HG02973 (cell line): Measurements from ENCODE around the gene CCDC110.

ENCODE experiments used
- ATAC-seq: cut with Tn5 transposase; IDR thresholded peaks from one replicate; pipeline ENCODE4 v1.9.1; 2021; ENCODE audit warnings: moderate library complexity; ENCODE audit not compliant: unreplicated experiment

Gene CCDC110

DNA sequence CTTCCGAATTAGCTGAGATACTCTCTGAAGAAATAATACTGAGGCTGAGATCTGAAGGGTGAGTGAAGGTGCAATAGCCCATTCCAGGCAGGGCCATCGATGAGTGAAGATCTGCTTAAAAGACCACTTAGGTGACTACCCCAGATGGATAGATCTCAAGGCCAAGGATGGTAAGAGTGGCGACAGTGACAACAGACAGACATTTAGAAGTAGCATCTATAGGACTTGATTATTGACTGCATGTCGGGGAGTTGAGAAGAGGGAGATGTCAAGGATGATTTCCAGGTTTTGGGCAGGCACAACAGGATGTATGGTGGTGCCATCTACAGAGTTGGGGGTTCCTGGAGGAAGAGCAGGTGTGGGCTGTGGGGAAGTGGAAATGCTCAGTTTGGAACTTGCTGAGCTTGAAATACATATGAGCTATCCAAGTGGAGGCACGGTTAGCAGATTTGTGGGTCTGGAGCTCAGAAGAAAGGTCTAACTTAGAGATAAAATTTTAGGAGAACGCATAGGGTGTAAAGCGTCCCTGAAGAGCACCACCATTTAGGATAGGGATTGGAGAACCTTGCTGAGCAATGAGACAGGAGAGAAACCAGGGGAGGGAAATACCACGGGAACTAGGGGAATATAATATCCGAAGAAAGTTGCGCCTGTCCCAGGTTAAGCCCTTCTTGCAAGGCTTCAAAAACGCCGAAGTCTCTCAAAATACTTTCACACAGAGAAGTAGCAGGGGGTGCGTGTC, 46.5 kb downstream of the CCDC110 start:
- no peak for ATAC-seq

DNA sequence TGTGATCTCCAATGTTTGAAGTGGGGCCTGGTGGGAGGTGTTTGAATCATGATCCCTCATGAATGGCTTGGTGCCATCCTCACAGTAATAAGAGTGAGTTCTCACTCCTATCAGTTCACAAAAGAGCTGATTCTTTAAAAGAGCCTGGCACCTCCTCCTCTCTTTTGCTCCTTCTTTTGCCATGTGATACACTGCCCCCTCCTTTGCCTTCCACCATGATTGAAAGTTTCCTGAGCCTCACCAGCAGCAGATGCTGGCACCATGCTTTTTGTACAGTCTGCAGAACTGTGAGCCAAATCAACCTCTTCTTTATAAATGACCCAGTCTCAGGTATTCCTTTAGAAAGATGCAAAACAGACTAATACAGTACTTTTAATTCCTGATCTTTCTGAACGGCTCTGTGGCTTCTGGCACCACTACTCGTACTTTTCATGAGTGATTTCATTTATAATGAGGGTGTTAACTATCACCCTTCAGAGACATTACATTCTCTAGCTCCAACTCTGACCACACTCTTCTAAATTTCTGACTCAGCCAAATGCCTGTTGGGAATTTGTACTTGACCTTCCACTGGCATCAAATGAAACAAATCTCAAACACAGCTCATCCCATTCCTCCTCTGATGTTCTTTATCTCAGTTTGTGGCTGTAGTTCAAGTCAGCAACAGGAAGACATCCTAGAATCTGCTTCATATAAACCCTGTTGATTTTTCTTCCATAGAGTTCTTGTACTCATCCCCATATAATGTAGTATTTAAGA, 50.0 kb downstream of the CCDC110 start:
- ATAC-seq = no peak

DNA sequence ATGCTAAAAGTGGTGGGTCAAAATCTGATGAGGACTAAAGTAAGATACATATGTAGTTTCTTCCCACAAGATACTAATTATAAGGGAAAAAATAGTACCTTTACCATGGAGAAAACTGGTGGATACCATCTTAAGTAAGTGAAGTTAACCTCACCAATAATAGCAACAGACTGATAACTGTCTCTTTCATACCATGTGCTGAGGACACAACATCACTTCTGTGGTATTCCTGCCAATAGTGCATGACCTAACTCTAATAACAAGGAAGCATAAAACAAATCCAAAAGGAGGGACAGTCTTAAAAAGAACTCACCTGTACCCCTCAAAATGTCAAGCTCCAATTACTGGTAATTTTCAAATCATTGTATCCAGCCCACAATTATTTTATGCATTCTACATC, 54.6 kb downstream of the CCDC110 start:
- ATAC-seq = no peak

DNA sequence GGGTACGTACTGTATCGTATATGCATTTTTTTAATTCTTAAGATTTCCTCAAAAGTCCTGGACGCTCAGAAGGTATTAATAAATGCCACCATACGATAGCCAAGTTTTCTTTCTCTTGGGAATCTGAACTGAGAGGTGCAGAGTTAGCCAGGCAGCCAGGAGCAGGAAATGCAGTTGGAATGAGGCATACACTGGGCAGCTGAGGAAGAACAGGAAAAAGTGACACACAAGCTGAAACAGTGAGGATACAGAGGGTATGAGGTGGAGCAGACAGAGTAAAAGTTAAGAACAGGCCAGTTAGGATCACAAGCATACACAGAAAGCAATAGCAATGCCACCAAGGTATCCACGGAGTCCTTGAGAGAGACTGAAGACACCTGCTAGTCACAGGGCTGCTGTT, 59.1 kb downstream of the CCDC110 start:
- ATAC-seq = no peak

DNA sequence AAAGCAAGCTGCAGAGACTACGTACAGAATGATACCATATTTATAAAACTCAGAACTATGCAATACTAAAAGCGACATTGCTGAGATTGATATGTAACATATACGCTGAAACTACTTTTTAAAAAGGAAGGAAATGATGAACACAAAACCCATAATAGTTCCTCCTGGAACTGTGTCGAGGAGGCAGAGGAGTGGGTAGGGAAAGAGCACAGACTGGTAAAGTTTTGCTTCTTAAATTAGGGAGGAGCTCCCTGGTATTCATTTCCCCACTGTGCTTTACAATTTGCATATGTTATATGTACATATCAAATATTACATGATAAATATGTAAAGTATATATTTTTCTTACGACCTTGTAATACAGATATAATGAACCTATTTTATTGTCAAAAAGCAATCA, 59.7 kb downstream of the CCDC110 start:
- no peak for ATAC-seq

DNA sequence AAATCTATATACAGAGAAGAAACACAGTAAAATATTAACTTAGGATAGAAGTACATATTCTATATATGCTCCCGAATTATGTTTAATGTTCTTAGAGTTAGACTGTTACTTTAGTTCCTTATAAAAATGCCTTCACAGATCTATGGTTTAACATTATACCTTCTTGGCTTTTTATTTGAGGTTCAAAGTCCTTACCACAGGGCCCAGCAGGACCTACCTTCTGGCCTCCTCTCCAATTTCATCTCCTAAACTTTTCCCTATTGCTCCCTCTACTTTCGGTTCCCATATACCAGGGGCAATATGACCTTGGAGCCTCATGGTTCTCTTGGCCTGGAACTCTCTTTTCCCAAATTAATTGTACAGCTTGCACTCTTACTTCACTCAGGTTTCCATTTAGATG, 63.1 kb downstream of the CCDC110 start:
- no peak for ATAC-seq

DNA sequence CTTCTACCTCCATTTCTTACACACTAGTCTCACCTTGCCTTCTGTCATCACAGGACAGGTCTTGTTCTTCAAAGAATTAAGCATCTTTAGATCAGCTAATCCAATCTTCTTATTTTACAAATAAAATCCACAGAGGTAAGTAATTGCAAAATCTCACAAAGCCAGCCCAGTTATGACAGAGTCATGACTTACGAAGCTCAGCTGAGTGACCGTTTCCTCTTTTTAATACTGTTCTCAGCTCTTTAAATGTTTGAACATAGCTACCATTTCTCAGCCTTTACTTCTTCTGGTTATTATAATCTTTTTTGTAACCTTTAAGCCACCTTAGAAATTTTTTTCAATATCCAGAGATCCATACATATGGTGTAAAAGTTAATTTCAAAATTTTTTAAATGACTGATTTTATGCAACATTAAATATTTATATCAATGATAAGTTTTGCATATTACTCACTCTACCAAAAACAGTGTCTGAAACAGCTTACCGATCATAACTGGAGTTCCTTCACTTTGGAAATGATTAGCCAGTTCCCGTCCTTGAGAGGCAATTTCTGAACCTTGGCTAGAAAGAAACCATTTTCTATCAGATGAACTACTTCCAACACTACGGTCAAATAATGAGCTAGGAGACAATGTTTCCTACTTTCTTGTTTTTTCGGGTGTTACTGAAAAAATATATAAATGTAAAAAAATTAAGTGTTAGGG, 66.1 kb downstream of the CCDC110 start:
- ATAC-seq = peak; percentile 61

DNA sequence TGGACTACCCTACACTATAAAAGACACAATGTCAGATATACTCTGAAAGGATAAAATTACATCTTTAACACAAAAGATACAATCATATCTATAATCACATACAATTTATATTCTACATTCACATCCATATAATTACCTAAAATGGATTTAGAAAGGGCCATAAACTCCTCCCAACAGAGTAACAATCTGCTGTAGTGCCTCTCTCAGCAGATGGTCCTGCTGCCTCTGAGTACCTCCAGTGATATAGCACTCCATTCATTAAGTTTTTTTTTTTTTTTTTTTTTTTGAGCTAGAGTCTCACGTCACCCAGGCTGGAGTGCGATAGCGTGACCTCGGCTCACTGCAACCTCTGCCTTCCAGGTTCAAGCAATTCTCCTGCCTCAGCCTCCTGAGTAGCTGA, 67.5 kb downstream of the CCDC110 start:
- ATAC-seq = no peak

DNA sequence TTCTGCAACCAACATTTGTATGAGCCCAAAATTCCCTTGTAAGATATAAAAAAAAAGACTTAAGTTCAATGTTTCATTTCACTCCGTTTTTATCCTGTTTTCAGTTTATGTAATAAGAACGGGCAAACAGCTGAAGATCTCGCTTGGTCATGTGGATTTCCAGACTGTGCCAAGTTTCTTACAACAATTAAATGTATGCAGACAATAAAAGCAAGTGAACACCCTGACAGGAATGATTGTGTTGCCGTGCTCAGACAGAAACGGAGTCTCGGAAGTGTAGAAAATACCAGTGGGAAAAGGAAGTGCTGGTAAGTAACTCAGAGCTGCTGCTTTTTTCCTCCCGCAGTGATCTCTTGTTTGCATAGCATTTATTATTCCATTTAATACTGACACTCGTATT, 72.1 kb downstream of the CCDC110 start:
- no peak for ATAC-seq

DNA sequence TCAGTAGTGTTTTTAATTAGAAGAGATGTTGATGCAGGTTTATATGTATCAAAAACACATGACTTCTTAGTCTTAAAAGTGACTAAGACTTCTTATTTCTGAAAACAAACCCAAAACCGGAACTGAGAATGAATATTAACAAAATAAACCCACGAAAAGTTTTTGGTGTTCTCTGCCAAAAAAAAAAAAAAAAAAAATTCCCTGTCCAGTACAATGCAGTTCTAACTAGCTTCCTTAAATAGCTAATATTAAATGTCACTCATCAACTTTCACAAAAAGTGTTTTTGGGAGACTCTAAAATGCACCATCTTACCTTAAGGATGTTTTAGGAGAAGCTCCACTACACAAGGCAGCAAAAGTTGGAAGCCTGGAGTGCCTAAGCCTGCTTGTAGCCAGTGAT, 72.9 kb downstream of the CCDC110 start:
- no peak for ATAC-seq

DNA sequence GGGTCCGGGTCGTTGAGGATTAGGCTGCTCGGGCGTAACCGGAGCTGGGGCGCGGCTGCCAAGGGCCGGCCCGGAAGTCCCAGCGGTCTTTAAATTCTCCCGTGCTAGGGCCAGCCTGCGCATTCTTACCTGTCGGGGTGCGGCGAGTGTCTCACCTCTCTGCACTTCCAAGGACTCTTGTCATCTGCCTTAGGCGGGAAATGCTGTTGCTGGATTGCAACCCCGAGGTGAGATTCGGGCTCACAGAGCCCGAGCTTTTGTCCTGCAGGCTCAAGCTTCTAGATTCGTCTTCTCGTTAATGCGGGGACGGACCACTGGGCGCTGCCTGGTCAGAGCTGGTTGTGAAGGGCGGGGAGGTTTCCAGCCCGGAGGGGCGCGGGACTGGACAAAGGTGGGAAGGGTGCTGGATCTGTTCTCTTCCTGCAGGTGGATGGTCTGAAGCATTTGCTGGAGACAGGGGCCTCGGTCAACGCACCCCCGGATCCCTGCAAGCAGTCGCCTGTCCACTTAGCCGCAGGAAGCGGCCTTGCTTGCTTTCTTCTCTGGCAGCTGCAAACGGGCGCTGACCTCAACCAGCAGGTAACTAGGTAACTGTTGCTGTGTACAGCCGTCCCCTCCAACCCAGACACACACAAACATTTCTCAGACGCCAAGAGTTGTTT, 74.7 kb downstream of the CCDC110 start, which contains the start of gene ANKRD37:
ANKRD37 (plus strand) TSS at position 118 of the 662 bp plus-strand sequence; CDS start at position 201, 83 bp downstream.
- ATAC-seq = no peak

DNA sequence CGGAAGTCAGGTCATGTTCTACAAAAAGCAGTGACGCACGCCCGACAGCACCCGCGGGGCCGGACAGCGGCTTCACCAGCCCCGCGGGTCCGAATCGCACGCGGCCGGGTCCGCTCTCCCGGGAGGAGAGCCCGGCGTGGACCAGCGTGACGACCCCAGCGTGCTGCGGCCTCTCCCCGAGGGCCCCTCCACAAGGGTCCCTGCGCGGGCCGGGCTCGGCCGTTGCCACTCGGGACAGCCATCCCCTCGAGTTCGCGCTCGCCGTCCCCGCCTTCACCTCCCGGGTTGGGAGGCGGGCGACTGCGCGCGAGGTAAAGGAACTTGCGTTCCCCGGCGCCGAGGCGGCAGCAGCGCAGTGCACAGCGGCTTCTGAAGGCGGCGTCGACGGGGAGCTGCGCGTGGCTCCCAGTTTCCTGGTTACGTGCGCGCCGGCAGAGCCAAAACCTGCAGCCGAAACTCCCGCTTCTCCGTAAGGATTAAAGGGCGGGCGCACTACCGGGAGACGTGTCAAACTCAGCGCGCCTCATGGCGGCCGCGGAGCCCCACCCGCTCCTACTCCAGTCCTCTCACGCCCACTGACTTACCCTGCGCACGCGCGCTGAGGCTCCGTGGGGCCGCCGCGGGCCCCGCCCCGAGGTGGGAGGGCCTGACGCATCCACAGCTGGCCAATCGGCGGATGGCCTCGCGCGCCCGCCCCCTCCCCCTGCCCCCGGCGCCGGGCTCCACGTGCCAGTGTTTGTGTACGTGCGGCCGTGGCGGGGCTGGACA, 75.4 kb downstream of the CCDC110 start:
- peak; percentile 74 for ATAC-seq

DNA sequence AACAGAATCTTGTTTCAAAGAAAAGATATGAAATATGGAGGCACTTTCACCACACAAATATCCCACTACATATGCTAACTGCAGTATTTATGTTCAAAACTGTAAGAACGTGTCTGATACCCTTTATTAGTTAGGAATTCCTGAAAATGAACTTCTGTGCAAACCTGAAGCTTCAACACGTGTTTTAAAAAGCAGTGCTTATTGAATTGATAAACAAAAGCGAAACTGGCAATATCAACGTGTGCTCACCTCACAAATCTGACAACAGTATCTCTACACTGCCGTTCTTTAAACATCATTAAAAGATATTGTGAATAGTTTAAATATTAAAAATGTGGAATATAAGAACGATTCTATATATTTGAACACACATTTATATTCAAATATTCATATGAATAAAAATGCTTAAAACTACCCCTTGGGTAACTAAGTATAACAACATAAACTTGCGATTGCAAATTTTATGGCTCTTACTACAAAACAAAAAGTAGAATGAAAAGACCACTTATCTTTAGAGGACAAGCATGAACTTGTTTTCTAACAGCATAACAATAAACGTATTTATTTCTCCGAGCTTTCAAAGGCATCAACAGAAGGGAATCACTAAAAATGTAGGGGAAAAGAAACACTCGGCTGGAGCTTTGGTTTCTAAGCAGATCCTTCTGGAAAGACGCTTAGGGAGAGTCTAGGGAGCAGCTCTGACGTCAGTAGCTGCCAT, 76.1 kb downstream of the CCDC110 start, which contains the start of gene LRP2BP:
LRP2BP (minus strand) TSS at position 687 of the 718 bp plus-strand sequence. CDS start 17,738 bp downstream, outside the sequence.
- ATAC-seq = no peak
